ENCODE data around the gene ADCY3.

GRCh38 chr2:24926220-24926601 is 6.2 kb upstream of the ADCY3 start:
- TF ChIP-seq POLR2A (IDR thresholded peaks at IDR 0.05; ENCODE audit: low read depth, low read length) (no peak), TAF1 (IDR thresholded peaks at IDR 0.05; ENCODE audit: borderline replicate concordance, low read depth, low read length) (no peak), POLR2AphosphoS5 (IDR thresholded peaks at IDR 0.05; ENCODE audit: low read depth, low read length) (no peak)

Data from GM12892 (cell line).